Dermis lymphatic vessel endothelial cell (primary cell): Measurements from ENCODE around the gene SMIM12. TPM values are rescaled to one million over a fixed set of nuclear protein-coding genes. Genes with fewer than 3 reads are reported as not detected.

ENCODE experiments used
- total RNA-seq: library from RNA; depleted of rRNA; stranded (reverse); fragments of >200 nt; gene quantifications from 2 replicates; pipeline ENCODE4 v1.2.1, GENCODE V29; 2014

Gene SMIM12, protein sequence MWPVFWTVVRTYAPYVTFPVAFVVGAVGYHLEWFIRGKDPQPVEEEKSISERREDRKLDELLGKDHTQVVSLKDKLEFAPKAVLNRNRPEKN
- 49.7 and 59.2 TPM in 2 replicates for total RNA-seq

DNA sequence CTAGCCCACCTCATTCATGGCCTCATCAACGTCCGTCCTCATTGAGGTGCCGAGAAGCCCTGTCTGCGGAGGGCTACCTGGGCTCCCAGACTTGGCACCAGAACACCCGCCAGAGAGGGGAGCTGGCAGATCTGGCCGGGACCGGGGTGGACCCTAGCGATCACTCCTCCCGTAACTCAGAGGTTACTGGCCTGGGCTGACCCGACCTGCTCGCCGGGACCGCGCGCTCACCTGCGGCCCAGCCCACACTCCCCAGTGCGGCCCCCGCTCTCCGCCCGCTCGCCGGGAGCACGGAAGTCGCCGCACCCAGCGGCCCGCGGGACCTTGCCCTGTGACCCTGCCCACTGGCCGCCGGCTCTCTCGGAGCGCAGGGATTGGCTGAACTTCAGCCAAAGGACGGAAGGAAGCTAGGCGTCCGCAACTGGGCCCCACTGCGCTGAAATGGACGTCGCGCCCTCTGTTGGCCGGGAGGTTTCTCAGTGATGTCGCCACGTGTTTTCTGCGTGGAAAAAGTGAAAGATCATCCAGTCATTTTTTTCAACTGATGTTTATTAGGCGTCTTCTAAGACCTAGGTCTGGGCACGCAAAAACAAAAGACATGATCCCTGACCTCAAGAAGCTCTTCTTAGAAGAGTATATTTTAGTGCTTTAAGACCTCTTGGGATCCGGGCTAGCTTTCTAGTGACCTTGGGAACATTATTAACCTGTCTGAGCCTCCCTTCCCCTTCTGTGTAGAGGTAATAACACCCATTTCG, at the start of gene SMIM12:
SMIM12 (minus strand) TSS at position 304 of the 755 bp plus-strand sequence. CDS start 3,772 bp downstream, outside the sequence.

Other genes starting within 250 kb of the SMIM12 start
- not detected in 2 replicates for gene GJB5, start 104.7 kb downstream of the SMIM12 start, total RNA-seq
- gene GJB4, start 100.0 kb downstream of the SMIM12 start, total RNA-seq = not detected in 2 replicates
- gene GJB3, start 78.5 kb downstream of the SMIM12 start, total RNA-seq = under 0.01 and 0.09 TPM in 2 replicates
- 19.8 and 207 TPM in 2 replicates for gene GJA4, start 66.8 kb downstream of the SMIM12 start, total RNA-seq
- not detected in 2 replicates for gene DLGAP3, start 69.9 kb upstream of the SMIM12 start, total RNA-seq
- gene TMEM35B, start 125.6 kb upstream of the SMIM12 start, total RNA-seq = 45.1 and 55.1 TPM in 2 replicates
- 8.5 and 9.4 TPM in 2 replicates for gene ZMYM6, start 172.2 kb upstream of the SMIM12 start, total RNA-seq
- 16.3 and 22.1 TPM in 2 replicates for gene ZMYM1, start 219.6 kb upstream of the SMIM12 start, total RNA-seq